GM12878 (cell line): ENCODE results near the gene ARHGAP36. TPM values are rescaled to one million over a fixed set of nuclear protein-coding genes. Genes with fewer than 3 reads are reported as not detected.

Experiments used
- ATAC-seq: fragments of 200-7000 bp; cut with Tn5 transposase; 3 replicates; pipeline ENCODE4 v1.9.1; 2020; ENCODE audit warnings: mild to moderate bottlenecking, moderate library complexity
- BruUV-seq: library from RNA; stranded (reverse); fragments of 400-500 nt; replicated peaks from 2 replicates; lab custom pipeline; 2021; lab: Mats Ljungman, UMichigan
- CTCF ChIA-PET: fragments of 300-600 bp; sonication (Branson Sonifier 250); formaldehyde crosslinking; extraction: SDS; loops from one replicate; lab custom pipeline; 2021; ENCODE audit warnings: inconsistent platforms; lab: Yijun Ruan, JAX
- POLR2A ChIA-PET: fragments of 350-600 bp; formaldehyde crosslinking; extraction: SDS; loops from one replicate; lab custom pipeline; 2021; ENCODE audit warnings: inconsistent platforms; lab: Charles Lee
- RAD21 ChIA-PET: fragments of 300-600 bp; sonication (Branson Sonifier 250); formaldehyde crosslinking; loops from one replicate; lab custom pipeline; 2023; ENCODE audit warnings: antibody characterized with exemption; ENCODE audit not compliant: unreplicated experiment; lab: Charles Lee
- SMC1A ChIA-PET: fragments of 300-600 bp; sonication (Branson Sonifier 250); formaldehyde crosslinking; loops from one replicate; lab custom pipeline; 2023; ENCODE audit not compliant: unreplicated experiment, uncharacterized antibody; lab: Charles Lee
- DNase-seq: peaks from one replicate; pipeline ENCODE4 v3.0.0-alpha.2; 2011; ENCODE audit warnings: low read depth, low spot score
- FAIRE-seq: peaks from 3 replicates; lab custom pipeline; 2011; peaks lifted over from hg19 to GRCh38; lab: Jason Lieb, UNC
- H2AFZ ChIP-seq: 2 replicates; pipeline ENCODE4 v1.6.0; 2011; ENCODE audit warnings: low read depth, low read length, control low read depth; ENCODE audit not compliant: control insufficient read depth
- H3K27ac ChIP-seq: 2 replicates; pipeline ENCODE4 v1.5.1; 2011; ENCODE audit warnings: control low read depth; ENCODE audit not compliant: control insufficient read depth, insufficient read depth
- H3K27me3 ChIP-seq, 2 experiments: replicated peaks in 1 of 2; 2 replicates each; pipeline versions ENCODE4 v1.6.0 to v1.6.1; 2011; ENCODE audit warnings: low read length in 1 of 2; ENCODE audit not compliant: control insufficient read depth in 2 of 2, insufficient read depth in 2 of 2
- H3K36me3 ChIP-seq, 2 experiments: 2 replicates each; pipeline ENCODE4 v1.5.1; 2011; ENCODE audit warnings: low read length in 1 of 2; ENCODE audit not compliant: control insufficient read depth in 2 of 2, insufficient read depth in 2 of 2
- H3K4me1 ChIP-seq: 2 replicates; pipeline ENCODE4 v1.6.1; 2011; ENCODE audit warnings: mild to moderate bottlenecking, low read length, moderate library complexity, mixed read lengths; ENCODE audit not compliant: control insufficient read depth, insufficient read depth
- H3K4me2 ChIP-seq: 2 replicates; pipeline ENCODE4 v1.6.0; 2011; ENCODE audit warnings: control low read depth; ENCODE audit not compliant: control insufficient read depth, insufficient read depth
- H3K4me3 ChIP-seq: fragments of 200-600 bp; sonication (generic); 2 replicates; pipeline ENCODE4 v1.5.1; 2016
- H3K79me2 ChIP-seq: 2 replicates; pipeline ENCODE4 v1.6.0; 2011; ENCODE audit warnings: low read length; ENCODE audit not compliant: control insufficient read depth, insufficient read depth
- H3K9ac ChIP-seq: 2 replicates; pipeline ENCODE4 v1.8.0; 2011; ENCODE audit warnings: low read length, control low read depth, mixed read lengths; ENCODE audit not compliant: control insufficient read depth, insufficient read depth
- H3K9me3 ChIP-seq: replicated peaks from 3 replicates; pipeline ENCODE4 v1.5.1; 2011; ENCODE audit warnings: mild to moderate bottlenecking, low read length; ENCODE audit not compliant: control insufficient read depth, insufficient read depth
- H4K20me1 ChIP-seq: 2 replicates; pipeline ENCODE4 v1.6.0; 2011; ENCODE audit not compliant: control insufficient read depth, insufficient read depth
- BMI1 ChIP-seq: fragments of 450-650 bp; IDR thresholded peaks from 2 replicates; pipeline ENCODE4 v1.6.1; 2016; ENCODE audit warnings: mild to moderate bottlenecking, moderate library complexity, borderline replicate concordance
- CHD4 ChIP-seq: fragments of 200-600 bp; sonication (generic); IDR thresholded peaks from 2 replicates; pipeline ENCODE4 v1.6.1; 2016; ENCODE audit warnings: mild to moderate bottlenecking
- E2F4 ChIP-seq: IDR thresholded peaks from 2 replicates; pipeline ENCODE4 v1.6.1; 2012; ENCODE audit warnings: low read depth, low read length, improper control_type of control experiment
- ELK1 ChIP-seq: IDR thresholded peaks from 2 replicates; pipeline ENCODE4 v1.6.1; 2012; ENCODE audit warnings: low read depth, low read length, improper control_type of control experiment
- ESRRA ChIP-seq: IDR thresholded peaks from 2 replicates; pipeline ENCODE4 v1.6.1; 2012; ENCODE audit warnings: mild to moderate bottlenecking, low read length, improper control_type of control experiment
- HDGF ChIP-seq: fragments of 450-650 bp; IDR thresholded peaks from 2 replicates; pipeline ENCODE4 v1.6.1; 2016; ENCODE audit warnings: antibody characterized with exemption
- MTA3 ChIP-seq: IDR thresholded peaks from 2 replicates; pipeline ENCODE4 v1.6.1; 2012; ENCODE audit warnings: low read length, inconsistent platforms, borderline replicate concordance
- MXI1 ChIP-seq: fragments of 150-350 bp; IDR thresholded peaks from 2 replicates; pipeline ENCODE4 v1.6.1; 2011; ENCODE audit warnings: low read depth, mild to moderate bottlenecking, inconsistent platforms, low read length, improper control_type of control experiment
- MYB ChIP-seq: fragments of 150-350 bp; IDR thresholded peaks from 2 replicates; pipeline ENCODE4 v1.6.1; 2014; ENCODE audit warnings: mild to moderate bottlenecking, low read depth, low read length, borderline replicate concordance
- RAD51 ChIP-seq: fragments of 450-650 bp; IDR thresholded peaks from 2 replicates; pipeline ENCODE4 v1.6.1; 2016; ENCODE audit warnings: moderate library complexity, mild to moderate bottlenecking, inconsistent platforms
- RUNX3 ChIP-seq: IDR thresholded peaks from 2 replicates; pipeline ENCODE4 v1.6.1; 2012; ENCODE audit warnings: low read length, inconsistent platforms
- SREBF2 ChIP-seq: IDR thresholded peaks from 2 replicates; pipeline ENCODE4 v1.6.1; 2012; ENCODE audit warnings: mild to moderate bottlenecking, low read length
- ZNF384 ChIP-seq: IDR thresholded peaks from 2 replicates; pipeline ENCODE4 v1.6.1; 2012; ENCODE audit warnings: low read depth, mild to moderate bottlenecking, low read length, improper control_type of control experiment, borderline replicate concordance
- WGBS: methylation state at CpG from one replicate; pipeline ENCODE4 v1.1.6; 2016; ENCODE audit warnings: low lambda C conversion rate; ENCODE audit not compliant: insufficient replicate concordance, insufficient coverage; ENCODE audit errors: missing lambda C conversion rate; 5-methylcytosine and 5-hydroxymethylcytosine counted together
- in situ Hi-C: fragments of 300-500 bp; cut with MboI; formaldehyde crosslinking; loops from 9 replicates; pipeline ENCODE4 v1.14.3; 2018; ENCODE audit warnings: mixed read lengths
- intact Hi-C: fragments of 100-400 bp; cut with micrococcal nuclease; formaldehyde crosslinking; loops from one replicate; pipeline ENCODE4 v1.14.2; 2022; ENCODE audit not compliant: unreplicated experiment
- polyA plus RNA-seq, 11 experiments: library from polyadenylated mRNA; depleted of rRNA in 4 of 11; unstranded in 6 of 11; stranded (reverse) in 5 of 11; fragments of >200 nt; fragmentation: Nextera tagmentation in 4 of 11; fragmentation: Illumina TruSeq in 1 of 11; extraction: Ambion mirVana in 4 of 11; extraction: Trizol in 1 of 11; gene quantifications; 1 replicate in 1 of 11; 2 replicates in 10 of 11; pipeline versions ENCODE4 v1.2.1 to v1.2.3, GENCODE V29; 2011 to 2016; ENCODE audit warnings: inconsistent platforms in 2 of 11, missing spikeins in 2 of 11, low read depth in 1 of 11
- total RNA-seq, 4 experiments: library from RNA; depleted of rRNA in 3 of 4; stranded (reverse); fragments of >200 nt in 3 of 4; fragmentation: Illumina TruSeq in 1 of 4; extraction: Trizol in 1 of 4; gene quantifications; 2 replicates each; pipeline versions ENCODE4 v1.2.1 to v1.2.3, GENCODE V29; 2013 to 2021

ARHGAP36 gene
- total and polyA plus RNA-seq, 10 of the 15 experiments (the other 5 are each of a cell fraction or from before 2014, with no cell fraction given) = not detected

- Histone ChIP-seq H3K4me1 (no peaks in the 10 kb centered on the region), H3K27ac (no peak overlapping the region), H3K36me3 (no peaks in the 10 kb centered on the region), H4K20me1 (no peaks in the 10 kb centered on the region), H2AFZ (no peak overlapping the region), H3K9ac (no peak overlapping the region), H3K27me3 (no peaks in the 10 kb centered on the region), H3K9me3 (no peaks in the 10 kb centered on the region), H3K4me2 (no peak overlapping the region), H3K4me3 (no peak overlapping the region), H3K79me2 (no peaks in the 10 kb centered on the region)
- FAIRE-seq = no peak
- no peak for DNase-seq
- SMC1A ChIA-PET = no interaction called here
- POLR2A ChIA-PET = no interaction called here
- WGBS = 13% methylated on average over 7 of the region's 7 CpGs
- BruUV-seq = no TSS peak
- RAD21 ChIA-PET = no interaction called here
- ATAC-seq = no peak
- in situ Hi-C loops = no loop called here
- no peak for TF ChIP-seq ZNF384
- no peak for TF ChIP-seq HDGF
- no peak for TF ChIP-seq CHD4
- no peak for TF ChIP-seq MTA3
- no peak for TF ChIP-seq BMI1
- TF ChIP-seq ESRRA = no peak
- no peak for TF ChIP-seq RUNX3
- no peak for TF ChIP-seq ELK1
- TF ChIP-seq RAD51 = no peak
- TF ChIP-seq E2F4 = no peak
- TF ChIP-seq MYB = no peak
- TF ChIP-seq MXI1 = no peak
- TF ChIP-seq SREBF2 = no peak
- CTCF ChIA-PET = no interaction called here
- intact Hi-C loops = no loop called here
Observed at GRCh38 chrX:131084145-131084544, 26.0 kb downstream of the ARHGAP36 start.
